GM18951 (cell line): ENCODE measurements around the gene SIGLEC12.

Source experiments
- POLR2A ChIP-seq: IDR thresholded peaks from 4 replicates; pipeline ENCODE4 v1.6.1; 2011; ENCODE audit warnings: mild to moderate bottlenecking; ENCODE audit not compliant: insufficient read length, insufficient read depth; ENCODE audit errors: extremely low read depth
- in situ Hi-C: fragments of 300-500 bp; cut with MboI; formaldehyde crosslinking; loops from one replicate; pipeline ENCODE4 v1.12.0; 2022; ENCODE audit warnings: low sequenced_read_pairs, mixed read lengths, inconsistent platforms; ENCODE audit not compliant: unreplicated experiment

Gene SIGLEC12

GRCh38 chr19:51501594-51502263 is at the start of gene SIGLEC12:
TSS of gene SIGLEC12 (minus strand) at chr19:51501800. CDS start at chr19:51501733, 67 bp downstream.
- no peak for TF ChIP-seq POLR2A
- in situ Hi-C loops = no loop called here

GRCh38 chr19:51550848-51551672 is 49.5 kb upstream of the SIGLEC12 start:
- TF ChIP-seq POLR2A = no peak
- in situ Hi-C loops = no loop called here

- in situ Hi-C loops = no loop called here
- TF ChIP-seq POLR2A = no peak
These were observed 48.1 kb upstream of the SIGLEC12 start for GRCh38 chr19:51549533-51550324.

GRCh38 chr19:51548891-51549305 is 47.3 kb upstream of the SIGLEC12 start:
- in situ Hi-C loops = no loop called here
- no peak for TF ChIP-seq POLR2A

GRCh38 chr19:51548213-51548651 is 46.6 kb upstream of the SIGLEC12 start:
- in situ Hi-C loops = no loop called here
- TF ChIP-seq POLR2A = no peak

GRCh38 chr19:51547397-51548212 is 46.0 kb upstream of the SIGLEC12 start:
- in situ Hi-C loops = no loop called here
- no peak for TF ChIP-seq POLR2A

- in situ Hi-C loops = no loop called here
- no peak for TF ChIP-seq POLR2A
These were observed 45.2 kb upstream of the SIGLEC12 start for GRCh38 chr19:51546650-51547396.

- in situ Hi-C loops = no loop called here
- no peak for TF ChIP-seq POLR2A
These were observed 44.6 kb upstream of the SIGLEC12 start for GRCh38 chr19:51546107-51546649.

GRCh38 chr19:51544038-51544437 is 42.4 kb upstream of the SIGLEC12 start:
- in situ Hi-C loops = no loop called here
- no peak for TF ChIP-seq POLR2A

- in situ Hi-C loops = no loop called here
- no peak for TF ChIP-seq POLR2A
These were observed 41.1 kb upstream of the SIGLEC12 start for GRCh38 chr19:51542699-51543098.

GRCh38 chr19:51541458-51542357 is 40.1 kb upstream of the SIGLEC12 start:
- in situ Hi-C loops = no loop called here

More at GRCh38 chr19:51541458-51542357, 40.1 kb upstream of the SIGLEC12 start:
- no peak for TF ChIP-seq POLR2A
